GM12892 (cell line): ENCODE results near the gene NLGN2.

Experiments used
- POLR2A ChIP-seq: IDR thresholded peaks from 2 replicates; pipeline ENCODE4 v1.6.1; 2011; ENCODE audit warnings: low read depth, low read length, control low read depth
- POLR2AphosphoS5 ChIP-seq: IDR thresholded peaks from 2 replicates; pipeline ENCODE4 v1.6.1; 2011; ENCODE audit warnings: low read depth, low read length, control low read depth
- TAF1 ChIP-seq: IDR thresholded peaks from 2 replicates; pipeline ENCODE4 v1.6.1; 2011; ENCODE audit warnings: low read depth, mild to moderate bottlenecking, control low read depth, low read length, borderline replicate concordance

DNA sequence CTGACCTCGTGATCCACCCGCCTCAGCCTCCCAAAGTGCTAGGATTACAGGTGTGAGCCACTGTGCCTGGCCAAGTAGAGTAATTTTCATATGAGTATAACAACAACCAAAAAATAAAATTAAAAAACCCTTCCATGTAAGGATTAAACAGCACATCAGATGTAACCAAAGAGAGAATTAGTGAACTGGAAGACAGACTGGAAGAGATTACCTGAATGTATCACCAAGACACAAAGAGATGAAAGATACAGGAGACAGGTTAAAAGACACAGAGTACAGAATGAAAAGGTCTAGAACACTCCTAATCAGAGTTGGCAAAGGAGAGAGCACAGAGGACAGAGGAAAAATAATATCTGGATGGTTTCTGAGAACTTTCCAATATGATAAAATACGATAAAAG lies 28.5 kb upstream of the NLGN2 start:
- TF ChIP-seq POLR2AphosphoS5 (no peak), POLR2A (no peak), TAF1 (no peak)
